DMS79 (cell line): Measurements from ENCODE around the gene NME7.

ENCODE experiments used
- DNase-seq: peaks from one replicate; lab custom pipeline; 2025; lab: John Stamatoyannopoulos, UW

The NME7 gene

GRCh38 chr1:169151338-169151837 lies 216.2 kb downstream of the NME7 start:
- no peak for DNase-seq

GRCh38 chr1:169150641-169151337 lies 216.8 kb downstream of the NME7 start:
- DNase-seq, result no peak

- no peak for DNase-seq
Observed at GRCh38 chr1:169149555-169150286, 217.9 kb downstream of the NME7 start.

DNA sequence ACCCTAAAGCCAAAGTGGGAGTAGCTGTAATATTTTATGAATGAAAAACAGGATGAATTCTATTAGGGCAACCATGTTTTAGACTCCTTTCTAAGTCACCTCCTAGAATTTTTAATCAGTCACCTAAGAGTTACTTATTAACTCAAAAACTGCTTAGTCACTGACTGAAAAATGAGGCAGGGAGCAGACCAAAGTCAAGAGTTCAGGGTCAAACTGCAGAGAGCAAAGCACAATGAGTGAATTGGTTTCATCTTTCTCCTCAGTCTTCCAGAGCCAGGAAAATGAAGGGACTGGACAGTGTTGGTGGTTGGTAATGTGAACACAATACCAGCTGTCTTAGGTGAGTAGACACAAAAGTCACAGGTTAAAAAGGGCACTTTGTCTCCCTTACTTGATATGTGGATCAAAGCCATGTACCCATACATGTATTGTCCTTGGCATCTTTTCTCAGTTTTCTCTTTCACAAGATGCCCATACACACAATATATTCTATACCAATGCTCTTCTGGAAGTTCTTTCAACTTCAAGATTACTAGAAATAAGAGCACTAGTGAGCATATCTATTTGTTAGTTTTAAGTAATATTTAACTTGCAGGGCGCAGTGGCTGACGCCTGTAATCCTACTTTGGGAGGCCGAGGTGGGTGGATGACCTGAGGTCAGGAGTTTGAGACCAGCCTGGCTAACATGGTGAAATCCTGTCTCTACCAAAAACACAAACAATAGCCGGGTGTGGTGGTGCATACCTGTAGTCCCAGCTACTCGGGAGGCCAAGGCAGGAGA lies 218.9 kb downstream of the NME7 start:
- no peak for DNase-seq

GRCh38 chr1:169146576-169147214 lies 220.9 kb downstream of the NME7 start:
- DNase-seq, result no peak

DNA sequence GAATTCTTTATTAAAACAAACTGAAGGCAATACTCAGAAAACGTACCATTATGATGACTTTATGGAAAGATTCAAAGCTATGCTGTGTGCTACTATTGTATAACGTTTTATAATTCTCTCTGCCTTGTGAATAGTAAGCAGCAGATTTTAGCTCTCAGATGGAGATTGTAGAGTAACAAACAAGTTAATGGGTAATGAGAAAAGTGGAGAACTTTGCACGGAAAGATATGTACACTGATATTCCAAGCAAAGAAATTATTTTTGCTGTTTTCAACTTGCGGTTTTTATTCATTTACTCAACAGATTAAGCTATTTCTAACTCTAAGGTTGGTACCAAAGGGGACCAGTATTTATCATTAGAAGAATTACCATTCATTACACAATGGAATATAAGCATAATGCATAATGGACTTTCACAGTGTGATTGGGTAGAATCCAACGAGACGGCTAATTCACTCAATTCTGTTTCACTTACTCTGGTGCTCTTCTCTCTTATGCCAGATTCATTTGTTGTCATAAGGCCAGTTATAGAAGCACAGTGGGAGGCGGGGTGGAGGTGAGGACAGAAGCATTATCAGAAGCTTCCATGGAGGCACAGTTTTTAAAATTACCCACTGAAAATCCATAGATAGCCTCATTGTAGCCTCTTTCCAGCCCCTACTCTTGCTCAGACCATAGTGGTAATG lies 222.5 kb downstream of the NME7 start:
- no peak for DNase-seq

- no peak for DNase-seq
Observed at GRCh38 chr1:169143984-169144383, 223.6 kb downstream of the NME7 start.

- no peak for DNase-seq
Observed at GRCh38 chr1:169143346-169143745, 224.3 kb downstream of the NME7 start.

GRCh38 chr1:169142129-169142528 lies 225.5 kb downstream of the NME7 start:
- no peak for DNase-seq

DNA sequence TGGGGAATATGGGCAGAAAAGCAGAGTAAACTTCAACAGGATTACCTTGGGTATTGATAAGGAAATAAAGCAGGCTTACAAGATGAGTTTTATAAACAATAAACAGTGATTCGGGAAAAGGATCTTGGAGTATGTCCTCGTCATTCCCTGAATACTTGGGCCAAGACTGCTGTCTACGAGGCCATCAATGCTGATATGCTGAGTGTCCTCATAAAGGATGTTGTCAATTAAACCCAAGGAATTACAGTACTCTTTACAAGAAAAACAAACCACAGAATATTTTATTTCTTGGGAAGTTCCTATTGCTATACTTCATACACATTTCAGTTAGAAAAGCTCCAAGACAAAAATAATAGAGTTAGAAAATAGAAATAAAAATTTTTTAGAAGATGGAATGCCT lies 226.2 kb downstream of the NME7 start:
- DNase-seq, result no peak

DNA sequence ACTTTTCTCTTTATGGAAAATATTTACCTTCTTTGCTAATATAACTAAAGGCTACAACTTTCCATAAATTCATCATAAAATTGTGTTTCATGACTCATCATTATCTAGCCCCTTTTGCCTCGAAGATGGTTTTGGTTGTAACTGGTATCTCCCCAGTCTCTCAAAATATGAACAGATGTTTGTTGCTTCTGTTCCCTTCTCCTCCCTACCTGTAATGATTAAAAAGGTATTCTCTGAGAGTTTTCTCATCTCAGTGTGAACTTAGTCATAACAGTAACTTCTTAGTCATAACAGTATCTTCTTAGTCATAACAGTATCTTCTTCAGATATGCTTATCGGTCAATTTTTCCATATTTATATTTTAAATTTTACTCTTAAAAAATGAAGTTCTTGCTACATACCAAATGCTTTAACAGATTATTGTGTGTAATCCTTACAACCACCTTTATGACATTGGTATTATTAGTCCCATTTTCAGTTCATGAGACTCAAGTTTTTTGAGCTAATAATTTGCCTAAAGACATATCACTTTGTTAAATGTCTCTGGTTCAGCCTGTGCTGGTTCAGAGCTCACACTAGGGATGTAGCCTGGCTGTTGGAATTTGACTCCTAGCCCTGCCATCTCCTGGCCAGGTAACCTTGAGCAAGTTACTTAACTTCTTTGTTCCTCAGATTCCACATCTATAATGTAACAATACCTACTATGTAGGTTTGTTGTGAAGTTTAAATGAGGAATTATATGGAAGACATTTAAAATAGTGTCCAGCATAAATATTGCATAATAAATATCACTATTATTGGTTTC lies 228.5 kb downstream of the NME7 start:
- DNase-seq, result no peak

DNA sequence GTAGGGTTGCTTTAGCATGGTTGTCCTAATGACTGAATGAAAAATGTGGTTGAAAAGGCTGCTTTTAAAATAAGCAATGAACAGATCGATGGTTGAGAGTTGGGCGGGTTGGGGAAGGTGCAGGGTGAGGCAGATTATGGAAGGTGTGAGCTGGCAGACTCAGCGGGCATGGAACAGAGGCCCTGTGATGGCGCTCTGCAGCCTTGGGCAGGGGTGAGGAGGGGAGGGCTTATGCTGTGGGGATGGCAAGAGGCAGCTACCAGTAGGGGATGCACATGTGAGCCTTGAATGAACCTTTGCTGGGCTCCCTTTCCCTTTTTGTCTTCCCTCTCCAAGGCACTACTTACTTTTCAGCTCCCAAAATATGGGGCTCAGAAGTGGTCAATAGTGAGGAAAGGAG lies 230.2 kb downstream of the NME7 start:
- DNase-seq, result no peak

DNA sequence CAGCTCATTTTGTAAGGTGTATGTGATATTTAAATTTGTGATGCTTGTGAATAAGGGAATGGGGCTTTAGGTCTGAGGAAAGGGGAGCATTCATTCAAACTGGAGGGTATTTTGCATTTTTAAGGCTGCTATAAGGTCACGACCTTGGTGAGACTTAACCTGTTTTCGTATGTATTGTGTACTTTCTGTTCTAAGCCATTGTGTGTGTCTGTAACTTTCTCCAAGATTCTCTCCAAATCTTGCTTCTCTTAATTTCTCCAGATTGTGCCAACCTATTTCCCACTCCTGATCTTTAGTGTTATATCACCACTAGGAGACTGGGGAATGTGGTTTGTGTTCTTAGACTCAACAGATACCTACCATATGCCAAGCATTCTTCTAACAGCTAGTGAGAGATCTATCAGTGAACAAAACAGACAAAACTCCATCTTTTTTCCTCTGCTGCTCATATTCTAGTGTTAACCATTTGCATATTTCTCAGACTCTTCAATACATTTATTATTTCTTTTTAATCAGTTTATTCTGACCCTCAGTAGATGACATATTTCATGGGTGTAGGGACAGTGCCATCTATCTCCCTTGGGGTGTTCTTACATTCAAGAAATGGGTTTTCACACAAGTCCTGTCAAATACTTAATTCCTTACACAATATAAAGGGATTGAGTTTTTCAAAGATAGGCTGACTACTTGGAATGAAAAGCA lies 233.6 kb downstream of the NME7 start:
- no peak for DNase-seq

- DNase-seq, result no peak
Observed at GRCh38 chr1:169133228-169133576, 234.4 kb downstream of the NME7 start.

DNA sequence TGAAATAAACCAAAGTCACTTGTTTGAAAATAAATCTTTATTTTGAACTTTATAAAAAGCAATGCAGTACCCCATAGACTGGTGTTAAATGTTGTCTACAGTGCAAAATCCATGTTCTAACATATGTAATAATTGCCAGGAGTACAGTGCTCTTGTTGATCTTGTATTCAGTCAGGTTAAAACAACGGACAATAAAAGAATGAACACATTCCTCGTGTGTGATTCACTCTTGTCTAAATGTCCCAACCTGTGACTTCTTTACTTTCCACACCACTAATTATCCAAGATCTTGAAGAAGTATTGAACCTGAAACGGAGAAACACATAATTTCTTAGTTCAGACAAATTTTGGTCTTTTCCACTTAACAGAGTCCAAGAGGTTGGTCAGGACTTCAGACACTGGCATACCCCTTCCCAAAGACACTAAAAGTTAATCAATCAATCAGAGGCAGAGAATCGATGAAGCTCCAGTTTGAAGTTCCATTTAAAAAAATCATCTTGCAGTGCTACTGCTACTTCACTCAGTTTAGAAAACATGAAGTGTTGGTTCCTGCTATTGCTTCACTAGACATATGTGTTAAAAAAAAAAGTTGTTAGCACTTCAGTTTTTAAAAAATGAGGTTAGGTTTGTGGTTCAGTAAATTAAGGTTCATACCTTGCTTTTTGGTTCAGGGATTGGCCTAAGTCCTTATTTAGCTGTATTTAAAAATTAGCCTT lies 234.9 kb downstream of the NME7 start:
- DNase-seq, result no peak

- DNase-seq, result no peak
Observed at GRCh38 chr1:169130683-169131082, 236.9 kb downstream of the NME7 start.

- no peak for DNase-seq
Observed at GRCh38 chr1:169129109-169129784, 238.3 kb downstream of the NME7 start.

GRCh38 chr1:169128562-169128961 lies 239.0 kb downstream of the NME7 start:
- no peak for DNase-seq

- no peak for DNase-seq
Observed at GRCh38 chr1:169127305-169127704, 240.3 kb downstream of the NME7 start.
